GM12878 (cell line): ENCODE measurements around the gene CTXND2.

Experiments
- CTCF ChIP-seq, 3 experiments: IDR thresholded peaks in 2 of 3; conservative IDR thresholded peaks in 1 of 3; 2 replicates each; pipeline ENCODE4 v1.5.1; 2011; ENCODE audit warnings: low read depth in 3 of 3, low read length in 3 of 3, mild to moderate bottlenecking in 3 of 3, control low read depth in 2 of 3, moderate library complexity in 2 of 3, inconsistent platforms in 1 of 3, mixed read lengths in 1 of 3; ENCODE audit not compliant: control insufficient read depth in 2 of 3, insufficient read depth in 1 of 3; ENCODE audit errors: extremely low read depth in 1 of 3
- EP300 ChIP-seq, 2 experiments: fragments of 150-350 bp in 1 of 2; IDR thresholded peaks; 2 replicates each; pipeline ENCODE4 v1.6.1; 2011 to 2012; ENCODE audit warnings: low read depth in 2 of 2, low read length in 2 of 2, borderline replicate concordance in 1 of 2, improper control_type of control experiment in 1 of 2, inconsistent platforms in 1 of 2; ENCODE audit not compliant: control insufficient read depth in 1 of 2
- HSF1 ChIP-seq: fragments of 150-350 bp; IDR thresholded peaks from 2 replicates; pipeline ENCODE4 v1.6.1; 2014; ENCODE audit warnings: mild to moderate bottlenecking, low read depth, low read length
- NRF1 ChIP-seq: conservative IDR thresholded peaks from 2 replicates; pipeline ENCODE4 v1.6.1; 2011; ENCODE audit warnings: mild to moderate bottlenecking, low read depth, low read length, improper control_type of control experiment
- PAX8 ChIP-seq: fragments of 450-650 bp; IDR thresholded peaks from 2 replicates; pipeline ENCODE4 v1.6.1; 2017; ENCODE audit warnings: mild to moderate bottlenecking, moderate library complexity
- POLR2A ChIP-seq: IDR thresholded peaks from 2 replicates; pipeline ENCODE4 v1.6.1; 2011; ENCODE audit warnings: low read depth, mild to moderate bottlenecking, low read length
- POLR2AphosphoS5 ChIP-seq: IDR thresholded peaks from 2 replicates; pipeline ENCODE4 v1.6.1; 2011; ENCODE audit warnings: mild to moderate bottlenecking, low read length, inconsistent platforms
- REST ChIP-seq: IDR thresholded peaks from 2 replicates; pipeline ENCODE4 v1.6.1; 2012; ENCODE audit warnings: mild to moderate bottlenecking, low read depth, low read length
- SMC3 ChIP-seq: IDR thresholded peaks from 2 replicates; pipeline ENCODE4 v1.6.1; 2011; ENCODE audit warnings: low read length, improper control_type of control experiment, borderline replicate concordance
- STAT1 ChIP-seq: fragments of 450-650 bp; conservative IDR thresholded peaks from 2 replicates; pipeline ENCODE4 v1.6.1; 2014; ENCODE audit warnings: antibody characterized with exemption, mild to moderate bottlenecking
- STAT3 ChIP-seq: IDR thresholded peaks from 2 replicates; pipeline ENCODE4 v1.6.1; 2011; ENCODE audit warnings: low read depth, low read length, improper control_type of control experiment
- USF1 ChIP-seq: IDR thresholded peaks from 2 replicates; pipeline ENCODE4 v1.6.1; 2011; ENCODE audit warnings: borderline replicate concordance, low read depth, mild to moderate bottlenecking, moderate library complexity, mixed read lengths, low read length; ENCODE audit not compliant: insufficient read depth; ENCODE audit errors: extremely low read length
- ZBTB11 ChIP-seq: fragments of 450-650 bp; formaldehyde crosslinking; IDR thresholded peaks from 2 replicates; pipeline ENCODE4 v1.5.0; 2022; ENCODE audit warnings: mild to moderate bottlenecking, missing genetic modification characterization
- ZNF274 ChIP-seq: IDR thresholded peaks from one replicate; pipeline ENCODE4 v1.8.0; 2011; ENCODE audit not compliant: insufficient read length, insufficient read depth

GRCh38 chr1:150846473-150847146, 40.3 kb upstream of the CTXND2 start:
- TF ChIP-seq SMC3 (no peak), POLR2A (no peak), CTCF (IDR thresholded peaks at IDR 0.05 in 2 of 3, conservative IDR thresholded peaks at IDR 0.05 in 1 of 3; ENCODE audit: control insufficient read depth in 2 of 3, extremely low read depth in 1 of 3, insufficient read depth in 1 of 3, low read depth in 3 of 3, low read length in 3 of 3) (no peak), HSF1 (no peak), NRF1 (no peak), PAX8 (no peak), STAT1 (no peak), STAT3 (no peak), REST (no peak), ZBTB11 (CRISPR knock-in tag) (no peak), ZNF274 (no peak), EP300 (IDR thresholded peaks at IDR 0.05; ENCODE audit: borderline replicate concordance in 1 of 2, control insufficient read depth in 1 of 2, low read depth in 2 of 2, low read length in 2 of 2) (no peak), POLR2AphosphoS5 (no peak), USF1 (no peak)
